Measurements from ENCODE around the gene TEK.
A peak's percentile ranks its signal among the peaks of the same experiment; 100 is the strongest.

- TF ChIP-seq CTCF (IDR thresholded peaks at IDR 0.05; ENCODE audit: low read depth, low read length) (peak; percentile 81), EZH2phosphoT487 (IDR thresholded peaks at IDR 0.05; ENCODE audit: low read depth) (no peak)
Measured at GRCh38 chr9:27276193-27277030, 167.4 kb downstream of the TEK start.

All from OCI-LY3 (cell line).